GM06990 (cell line): ENCODE data around the gene CFAP100.

Source experiments
- DNase-seq: peaks from one replicate; pipeline ENCODE4 v3.0.0-alpha.2; 2011; ENCODE audit not compliant: insufficient read length; ENCODE audit errors: extremely low read depth
- H3K27me3 ChIP-seq: replicated peaks from 2 replicates; pipeline ENCODE4 v1.6.0; 2011; ENCODE audit warnings: low read length; ENCODE audit not compliant: control insufficient read depth, insufficient read depth
- H3K36me3 ChIP-seq: 2 replicates; pipeline ENCODE4 v1.5.1; 2011; ENCODE audit warnings: low read length; ENCODE audit not compliant: control insufficient read depth, insufficient read depth
- H3K4me3 ChIP-seq: replicated peaks from 2 replicates; pipeline ENCODE4 v1.5.1; 2011; ENCODE audit warnings: low read depth, mild to moderate bottlenecking, control low read depth, low read length
- TF ChIP-seq, protein P1 (sequence below): IDR thresholded peaks from 2 replicates; pipeline ENCODE4 v1.5.1; 2011; ENCODE audit warnings: low read length, control low read depth, mild to moderate bottlenecking, inconsistent platforms; ENCODE audit not compliant: insufficient read depth, poor library complexity, severe bottlenecking

The CFAP100 gene

DNA sequence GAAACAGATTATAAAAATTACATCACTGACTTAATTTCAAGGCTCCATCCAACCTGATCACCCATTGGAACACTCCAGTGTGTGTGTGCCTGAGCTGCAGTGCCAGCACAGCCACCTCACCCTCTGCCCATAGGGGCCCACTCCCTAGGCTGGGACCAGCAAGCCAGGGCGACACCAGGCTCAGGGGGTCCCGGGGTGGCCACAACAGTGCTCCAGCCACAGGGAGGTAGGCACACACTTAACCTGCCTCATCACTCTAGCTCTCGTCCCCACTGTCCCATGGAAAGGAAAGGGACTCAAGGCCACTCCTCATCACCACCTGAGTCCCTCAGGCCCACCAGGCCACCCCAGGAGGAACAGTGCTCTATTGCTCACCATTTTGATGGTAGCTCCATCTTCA is 56.0 kb downstream of the CFAP100 start:
- Histone ChIP-seq H3K27me3 (no peaks in the 10 kb centered on the region), H3K36me3 (peaks cover 10% of the 10 kb centered on the region), H3K4me3 (no peak overlapping the region)
- DNase-seq, result no peak
- TF ChIP-seq, protein P1, sequence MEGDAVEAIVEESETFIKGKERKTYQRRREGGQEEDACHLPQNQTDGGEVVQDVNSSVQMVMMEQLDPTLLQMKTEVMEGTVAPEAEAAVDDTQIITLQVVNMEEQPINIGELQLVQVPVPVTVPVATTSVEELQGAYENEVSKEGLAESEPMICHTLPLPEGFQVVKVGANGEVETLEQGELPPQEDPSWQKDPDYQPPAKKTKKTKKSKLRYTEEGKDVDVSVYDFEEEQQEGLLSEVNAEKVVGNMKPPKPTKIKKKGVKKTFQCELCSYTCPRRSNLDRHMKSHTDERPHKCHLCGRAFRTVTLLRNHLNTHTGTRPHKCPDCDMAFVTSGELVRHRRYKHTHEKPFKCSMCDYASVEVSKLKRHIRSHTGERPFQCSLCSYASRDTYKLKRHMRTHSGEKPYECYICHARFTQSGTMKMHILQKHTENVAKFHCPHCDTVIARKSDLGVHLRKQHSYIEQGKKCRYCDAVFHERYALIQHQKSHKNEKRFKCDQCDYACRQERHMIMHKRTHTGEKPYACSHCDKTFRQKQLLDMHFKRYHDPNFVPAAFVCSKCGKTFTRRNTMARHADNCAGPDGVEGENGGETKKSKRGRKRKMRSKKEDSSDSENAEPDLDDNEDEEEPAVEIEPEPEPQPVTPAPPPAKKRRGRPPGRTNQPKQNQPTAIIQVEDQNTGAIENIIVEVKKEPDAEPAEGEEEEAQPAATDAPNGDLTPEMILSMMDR, result no peak

DNA sequence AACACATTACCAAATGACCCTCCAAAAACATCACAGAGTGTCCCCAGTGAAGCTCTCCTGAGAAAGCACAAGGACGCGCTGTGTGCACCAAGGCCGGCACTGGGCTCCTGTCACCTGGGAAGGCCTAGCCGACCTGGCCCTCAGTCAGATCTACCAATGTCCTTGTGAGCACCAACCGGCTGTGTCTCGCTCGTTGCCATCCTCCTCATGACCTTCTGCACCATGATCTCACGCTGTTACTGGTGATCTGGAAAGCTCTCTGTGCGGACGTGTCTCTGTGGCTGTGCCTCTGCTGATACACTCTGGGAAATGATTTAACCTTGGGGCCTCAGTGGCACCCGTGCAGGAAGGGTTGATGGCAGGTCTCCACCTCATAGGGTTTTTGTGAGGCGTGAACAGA is 56.8 kb downstream of the CFAP100 start:
- TF ChIP-seq, protein P1, result no peak
- H3K4me3 ChIP-seq, result no peak overlapping the region
- H3K27me3 ChIP-seq, result no peaks in the 10 kb centered on the region
- DNase-seq, result no peak
- peaks cover 8% of the 10 kb centered on the region for H3K36me3 ChIP-seq

DNA sequence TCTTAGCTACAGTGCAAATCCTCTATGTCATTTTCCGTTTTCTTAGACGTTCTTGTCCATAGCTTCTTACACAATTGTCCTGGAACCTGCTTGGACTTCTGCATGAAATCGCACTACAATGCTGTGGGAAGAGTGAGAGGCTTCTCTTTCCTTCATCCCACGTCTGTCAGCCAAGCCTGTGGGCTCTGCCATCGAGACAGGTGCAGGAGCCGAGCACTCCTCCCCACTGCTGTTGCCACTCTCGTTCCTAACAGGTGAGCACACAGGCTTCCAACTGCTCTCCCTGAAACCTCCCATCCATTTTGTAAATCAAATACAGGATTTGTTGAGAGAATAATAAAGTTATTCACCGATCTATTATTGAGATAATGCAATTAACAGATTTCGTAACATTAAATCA is 57.5 kb downstream of the CFAP100 start:
- Histone ChIP-seq H3K36me3 (peaks cover 13% of the 10 kb centered on the region), H3K4me3 (no peak overlapping the region)
- TF ChIP-seq, protein P1, result no peak

DNA sequence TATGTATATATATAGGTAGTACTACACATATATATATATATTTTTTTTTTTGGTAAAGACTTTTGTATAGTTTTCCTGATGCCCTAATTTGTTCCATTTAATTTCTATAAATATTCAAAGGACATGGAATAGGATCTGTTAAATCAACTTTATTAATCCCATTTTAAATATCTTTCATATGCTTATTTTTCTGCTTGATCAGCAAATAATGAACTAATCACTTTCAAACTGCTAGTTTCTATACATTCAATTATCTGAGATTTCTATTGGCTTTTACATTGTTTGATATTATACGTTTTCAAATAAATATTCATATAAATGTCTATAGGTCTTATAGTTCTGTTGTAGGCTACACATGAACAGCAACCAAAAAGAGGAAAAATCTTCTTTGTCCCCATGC is 59.3 kb downstream of the CFAP100 start:
- TF ChIP-seq, protein P1, result no peak
- Histone ChIP-seq H3K27me3 (no peaks in the 10 kb centered on the region), H3K36me3 (peaks cover 14% of the 10 kb centered on the region), H3K4me3 (no peak overlapping the region)
- DNase-seq, result no peak

More for the DNA sequence above, 57.5 kb downstream of the CFAP100 start:
- no peak for DNase-seq
- no peaks in the 10 kb centered on the region for H3K27me3 ChIP-seq

DNA sequence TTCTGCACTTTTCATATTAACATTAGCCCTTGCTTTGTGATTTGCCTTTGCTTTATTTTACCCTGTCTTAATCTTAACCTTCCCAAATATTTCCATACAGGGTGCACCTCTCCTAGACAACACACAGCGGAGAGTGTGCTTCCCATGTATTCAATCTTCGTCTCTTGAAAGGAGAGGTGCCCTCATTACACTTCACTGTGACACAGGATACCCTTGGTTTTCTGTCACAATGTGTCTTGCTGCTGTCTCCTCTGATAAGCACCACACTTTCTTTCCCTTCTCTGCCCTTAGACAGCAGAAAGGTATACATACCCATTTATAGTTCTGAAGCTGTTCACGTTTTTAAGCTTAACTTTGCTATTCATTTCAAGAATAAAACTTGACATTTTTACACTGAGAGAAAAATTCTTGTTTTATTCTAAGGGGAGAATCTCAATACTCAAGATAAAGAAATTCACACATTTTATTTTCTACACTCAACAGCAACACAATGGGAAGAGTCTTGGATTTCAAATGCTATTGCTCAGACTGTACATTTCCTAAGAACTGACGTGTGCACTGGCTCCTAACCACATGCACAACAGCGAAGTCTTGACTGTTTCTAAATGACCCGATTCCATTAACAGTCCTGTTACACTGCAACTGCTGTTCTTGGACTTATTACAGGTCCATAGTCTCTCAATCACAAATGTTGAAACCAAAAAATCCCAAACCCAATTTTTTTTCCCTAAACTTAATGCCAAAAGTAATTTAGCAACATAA is 59.9 kb downstream of the CFAP100 start:
- TF ChIP-seq, protein P1, result no peak
- H3K27me3 ChIP-seq, result no peaks in the 10 kb centered on the region
- H3K36me3 ChIP-seq, result peaks cover 16% of the 10 kb centered on the region
- H3K4me3 ChIP-seq, result no peak overlapping the region
- no peak for DNase-seq
